Activated CD8-positive, alpha-beta T cell treated with anti-CD3 and anti-CD28 coated beads for 36 hours (primary cell): Measurements from ENCODE around the gene GAL3ST2. TPM values are rescaled to one million over a fixed set of nuclear protein-coding genes. Genes with fewer than 3 reads are reported as not detected.
"Not testable (repeated sequence)": the region's sequence is repeated elsewhere in the genome, so short reads cannot be mapped to it uniquely, and the experiment has no call there.

Experiments used
- ATAC-seq: fragments of 200-7000 bp; cut with Tn5 transposase; one replicate; pipeline ENCODE4 v1.10.0; 2021; ENCODE audit warnings: mild to moderate bottlenecking, moderate library complexity
- CTCF ChIA-PET: fragments of 350-600 bp; sonication (Branson Sonifier 250); formaldehyde crosslinking; loops from one replicate; lab custom pipeline; 2021; ENCODE audit warnings: antibody characterized with exemption; lab: Charles Lee
- POLR2A ChIA-PET: fragments of 350-600 bp; sonication (Branson Sonifier 250); formaldehyde crosslinking; loops from one replicate; lab custom pipeline; 2021; ENCODE audit warnings: antibody characterized with exemption; lab: Charles Lee
- DNase-seq: peaks from one replicate; pipeline ENCODE4 v3.0.0-alpha.2; 2020
- H3K27ac Mint-ChIP-seq: one replicate; pipeline ENCODE4 v1.8.0; 2021; ENCODE audit warnings: mild to moderate bottlenecking, mixed read lengths
- H3K27me3 Mint-ChIP-seq: one replicate; pipeline ENCODE4 v1.8.0; 2021; ENCODE audit warnings: mixed read lengths
- H3K36me3 Mint-ChIP-seq: one replicate; pipeline ENCODE4 v1.8.0; 2021; ENCODE audit warnings: low read depth, mixed read lengths
- H3K4me1 Mint-ChIP-seq: one replicate; pipeline ENCODE4 v1.8.0; 2021; ENCODE audit warnings: low read depth, mixed read lengths
- H3K4me3 Mint-ChIP-seq: one replicate; pipeline ENCODE4 v1.8.0; 2021; ENCODE audit warnings: mild to moderate bottlenecking, moderate library complexity, mixed read lengths
- H3K9me3 Mint-ChIP-seq: one replicate; pipeline ENCODE4 v1.8.0; 2021; ENCODE audit warnings: mixed read lengths
- intact Hi-C: fragments of 100-400 bp; cut with micrococcal nuclease; formaldehyde crosslinking; loops from one replicate; pipeline ENCODE4 v1.10.0; 2022
- total RNA-seq, 2 experiments: library from RNA; stranded (reverse); gene quantifications; one replicate each; pipeline ENCODE4 v1.2.3, GENCODE V29; 2021
- TF ChIP-seq, protein P1 (sequence below): fragments of 200-600 bp; IDR thresholded peaks from one replicate; pipeline ENCODE4 v1.8.0; 2022; ENCODE audit warnings: antibody characterized with exemption, mild to moderate bottlenecking

Gene GAL3ST2
- total RNA-seq, 2 experiments from 2014 or later, result 0.89 to 0.95 TPM

DNA sequence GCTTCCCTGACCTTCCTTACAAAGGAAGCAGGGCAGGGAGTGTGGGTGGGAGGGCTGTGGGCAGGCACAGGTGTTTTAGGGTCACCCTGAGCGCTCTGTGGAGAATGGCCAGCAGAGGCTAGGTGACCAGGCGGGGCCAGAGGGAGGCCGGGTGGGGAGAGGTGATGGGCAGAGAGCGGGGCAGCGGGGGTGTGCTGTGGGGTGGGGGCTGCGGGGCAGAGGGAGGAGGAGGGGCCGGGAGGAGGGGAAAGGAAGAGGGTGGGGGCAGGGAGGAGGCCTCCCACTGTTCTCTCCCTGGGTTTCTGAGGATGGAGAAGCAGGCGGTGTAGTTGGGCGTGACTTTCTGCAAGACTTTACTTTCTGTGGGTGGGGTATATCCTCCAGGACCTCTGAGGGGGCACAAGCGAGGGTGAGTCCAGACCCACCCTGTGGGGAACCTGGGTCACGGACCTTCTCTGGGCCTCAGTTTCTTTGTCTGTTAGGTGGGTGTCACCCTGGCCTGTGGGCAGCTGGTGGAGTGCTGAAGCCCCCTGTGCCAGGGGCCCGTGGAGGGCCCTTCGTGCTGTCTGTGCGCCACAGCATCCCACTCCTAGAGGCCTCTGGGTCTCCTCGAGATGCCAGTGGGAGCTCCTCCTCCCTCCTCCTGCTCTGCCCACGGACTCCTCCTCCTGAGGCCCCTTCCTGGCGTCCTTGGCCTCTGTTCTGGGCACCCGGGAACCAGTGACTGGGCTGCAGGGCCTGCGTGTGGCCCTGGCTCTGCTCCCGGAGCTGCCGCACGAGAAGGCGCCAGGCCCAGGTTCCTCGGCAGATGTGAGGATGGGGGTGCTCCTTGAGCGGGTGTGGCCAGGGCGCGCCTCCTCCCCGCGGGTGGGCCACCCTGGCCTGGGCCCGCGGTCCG, 26.0 kb downstream of the GAL3ST2 start:
- no peak overlapping the region for H3K27ac Mint-ChIP-seq

DNA sequence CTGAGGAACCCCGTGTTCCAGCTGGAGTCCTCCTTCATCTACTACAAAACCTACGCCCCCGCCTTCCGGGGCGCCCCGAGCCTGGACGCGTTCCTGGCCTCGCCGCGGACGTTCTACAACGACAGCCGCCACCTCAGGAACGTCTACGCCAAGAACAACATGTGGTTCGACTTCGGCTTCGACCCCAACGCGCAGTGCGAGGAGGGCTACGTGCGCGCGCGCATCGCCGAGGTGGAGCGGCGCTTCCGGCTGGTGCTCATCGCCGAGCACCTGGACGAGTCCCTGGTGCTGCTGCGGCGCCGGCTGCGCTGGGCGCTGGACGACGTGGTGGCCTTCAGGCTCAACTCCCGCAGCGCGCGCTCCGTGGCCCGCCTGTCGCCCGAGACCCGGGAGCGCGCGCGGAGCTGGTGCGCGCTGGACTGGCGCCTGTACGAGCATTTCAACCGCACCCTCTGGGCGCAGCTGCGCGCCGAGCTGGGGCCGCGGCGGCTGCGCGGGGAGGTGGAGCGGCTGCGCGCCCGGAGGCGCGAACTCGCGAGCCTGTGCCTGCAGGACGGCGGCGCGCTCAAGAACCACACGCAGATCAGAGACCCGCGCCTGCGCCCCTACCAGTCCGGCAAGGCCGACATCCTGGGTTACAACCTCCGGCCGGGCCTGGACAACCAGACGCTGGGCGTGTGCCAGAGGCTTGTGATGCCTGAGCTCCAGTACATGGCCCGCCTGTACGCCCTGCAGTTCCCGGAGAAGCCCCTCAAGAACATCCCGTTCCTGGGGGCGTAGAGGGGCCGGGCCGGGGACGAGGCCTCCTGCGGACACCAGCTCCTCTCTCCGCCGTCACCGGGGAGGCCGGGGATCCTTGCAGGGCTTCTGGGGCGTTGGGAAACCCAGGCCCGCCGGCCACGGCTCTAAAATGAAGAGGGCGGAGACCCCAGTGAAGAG, 27.0 kb downstream of the GAL3ST2 start:
- DNase-seq (peak; percentile 76), ATAC-seq (peak; percentile 80)
- H3K27ac Mint-ChIP-seq, result peak overlapping the region; percentile 77
- no peaks in the 10 kb centered on the region for H3K36me3 Mint-ChIP-seq
- CTCF ChIA-PET, result interaction anchor here (1.3 to 2.0 kb wide), 5 partner anchors 32 to 80 kb away, joined by 3 to 10 read pairs (median 5); partner anchors contain the start of gene RTP5
- peaks cover 10% of the 10 kb centered on the region for H3K4me1 Mint-ChIP-seq
- TF ChIP-seq, protein P1, sequence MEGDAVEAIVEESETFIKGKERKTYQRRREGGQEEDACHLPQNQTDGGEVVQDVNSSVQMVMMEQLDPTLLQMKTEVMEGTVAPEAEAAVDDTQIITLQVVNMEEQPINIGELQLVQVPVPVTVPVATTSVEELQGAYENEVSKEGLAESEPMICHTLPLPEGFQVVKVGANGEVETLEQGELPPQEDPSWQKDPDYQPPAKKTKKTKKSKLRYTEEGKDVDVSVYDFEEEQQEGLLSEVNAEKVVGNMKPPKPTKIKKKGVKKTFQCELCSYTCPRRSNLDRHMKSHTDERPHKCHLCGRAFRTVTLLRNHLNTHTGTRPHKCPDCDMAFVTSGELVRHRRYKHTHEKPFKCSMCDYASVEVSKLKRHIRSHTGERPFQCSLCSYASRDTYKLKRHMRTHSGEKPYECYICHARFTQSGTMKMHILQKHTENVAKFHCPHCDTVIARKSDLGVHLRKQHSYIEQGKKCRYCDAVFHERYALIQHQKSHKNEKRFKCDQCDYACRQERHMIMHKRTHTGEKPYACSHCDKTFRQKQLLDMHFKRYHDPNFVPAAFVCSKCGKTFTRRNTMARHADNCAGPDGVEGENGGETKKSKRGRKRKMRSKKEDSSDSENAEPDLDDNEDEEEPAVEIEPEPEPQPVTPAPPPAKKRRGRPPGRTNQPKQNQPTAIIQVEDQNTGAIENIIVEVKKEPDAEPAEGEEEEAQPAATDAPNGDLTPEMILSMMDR, result no peak
- peak overlapping the region; percentile 70 for H3K4me3 Mint-ChIP-seq
- no peaks in the 10 kb centered on the region for H3K9me3 Mint-ChIP-seq
- intact Hi-C loops, result no loop called here
- POLR2A ChIA-PET, result interaction anchor here (0.6 to 2.6 kb wide), 9 partner anchors 9 to 69 kb away, joined by 3 to 12 read pairs (median 3); partner anchors contain the start of genes D2HGDH and PDCD1
- peaks cover 3% of the 10 kb centered on the region for H3K27me3 Mint-ChIP-seq

More for the DNA sequence above, 26.0 kb downstream of the GAL3ST2 start:
- DNase-seq (no peak), ATAC-seq (no peak)
- ChIA-PET CTCF (interaction anchor here (1.7 to 2.0 kb wide), 3 partner anchors 33 to 66 kb away, joined by 4 to 10 read pairs (median 5); partner anchors contain the start of gene RTP5), POLR2A (interaction anchor here (1.3 to 2.6 kb wide), 4 partner anchors 8 to 57 kb away, joined by 3 to 12 read pairs (median 8); partner anchors contain the start of gene PDCD1)
- Mint-ChIP-seq H3K4me1 (peaks cover 10% of the 10 kb centered on the region), H3K27me3 (peaks cover 3% of the 10 kb centered on the region), H3K4me3 (no peak overlapping the region), H3K9me3 (no peaks in the 10 kb centered on the region), H3K36me3 (no peaks in the 10 kb centered on the region)
- TF ChIP-seq, protein P1, result no peak
- intact Hi-C loops, result no loop called here

DNA sequence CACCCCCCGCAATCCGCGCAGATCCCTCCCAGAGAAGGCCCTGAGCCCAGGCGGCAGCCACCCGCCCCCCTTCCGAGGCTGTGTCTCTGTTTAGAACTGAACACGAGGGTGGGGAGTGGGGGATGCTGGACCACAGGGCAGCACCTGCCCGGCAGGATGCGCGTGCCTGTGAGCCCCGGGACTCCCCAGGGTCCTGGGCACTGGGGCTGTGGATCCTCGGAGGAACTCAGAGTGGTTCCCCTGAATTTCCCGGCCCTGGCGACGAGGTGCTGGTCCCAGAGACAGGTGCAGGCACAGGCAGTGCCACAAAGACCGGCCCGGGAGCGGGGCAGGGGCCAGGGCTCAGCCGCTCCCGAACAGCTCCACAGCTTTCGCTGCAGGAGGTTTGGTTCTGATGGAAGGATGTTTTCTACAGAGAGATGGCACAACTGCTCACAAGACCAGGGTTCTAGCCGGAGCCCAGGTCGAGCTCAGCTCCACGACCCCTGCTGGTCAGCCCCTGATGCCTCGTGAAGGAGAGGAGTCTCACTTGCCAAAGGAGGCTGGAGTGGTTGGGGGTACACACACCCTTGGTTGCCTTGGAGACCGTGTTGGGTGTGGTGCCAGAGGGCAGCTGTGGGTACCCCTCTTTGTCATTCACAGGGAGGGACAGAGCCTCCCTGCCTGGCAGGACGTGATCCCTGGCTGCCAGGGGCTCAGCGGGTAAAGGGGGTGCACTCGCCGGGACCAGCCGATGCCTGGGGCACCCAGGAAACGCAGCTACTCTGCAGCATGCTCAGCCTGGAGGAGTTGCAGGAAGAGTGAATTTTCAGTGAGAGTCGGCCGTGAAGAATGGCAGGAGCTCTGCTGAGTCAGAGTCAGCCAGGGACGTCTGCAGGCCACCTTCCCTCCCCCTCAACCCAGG, 28.0 kb downstream of the GAL3ST2 start:
- no peak overlapping the region for H3K27ac Mint-ChIP-seq
- ChIA-PET POLR2A (interaction anchor here (0.6 to 2.6 kb wide), 7 partner anchors 16 to 70 kb away, joined by 3 to 12 read pairs (median 3); partner anchors contain the start of genes D2HGDH and PDCD1), CTCF (interaction anchor here (1.3 to 2.0 kb wide), 5 partner anchors 31 to 80 kb away, joined by 3 to 10 read pairs (median 5); partner anchors contain the start of gene RTP5)
- H3K9me3 Mint-ChIP-seq, result no peaks in the 10 kb centered on the region
- intact Hi-C loops, result no loop called here
- peak; percentile 36 for ATAC-seq
- peaks cover 3% of the 10 kb centered on the region for H3K27me3 Mint-ChIP-seq
- peak overlapping the region; percentile 70 for H3K4me3 Mint-ChIP-seq
- no peaks in the 10 kb centered on the region for H3K36me3 Mint-ChIP-seq
- DNase-seq, result peak; percentile 57
- peaks cover 10% of the 10 kb centered on the region for H3K4me1 Mint-ChIP-seq
- TF ChIP-seq, protein P1, result peak; percentile 19

DNA sequence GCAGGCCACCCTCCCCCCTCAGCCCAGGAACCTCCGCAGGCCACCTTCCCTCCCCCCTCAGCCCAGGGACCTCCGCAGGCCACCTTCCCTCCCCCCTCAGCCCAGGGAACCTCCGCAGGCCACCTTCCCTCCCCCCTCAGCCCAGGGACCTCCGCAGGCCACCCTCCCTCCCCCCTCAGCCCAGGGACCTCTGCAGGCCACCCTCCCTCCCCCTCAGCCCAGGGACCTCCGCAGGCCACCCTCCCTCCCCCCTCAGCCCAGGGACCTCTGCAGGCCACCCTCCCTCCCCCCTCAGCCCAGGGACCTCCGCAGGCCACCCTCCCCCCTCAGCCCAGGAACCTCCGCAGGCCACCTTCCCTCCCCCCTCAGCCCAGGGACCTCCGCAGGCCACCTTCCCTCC, 29.6 kb downstream of the GAL3ST2 start:
- H3K27ac Mint-ChIP-seq, H3K9me3 Mint-ChIP-seq, CTCF ChIA-PET, H3K27me3 Mint-ChIP-seq, ATAC-seq, DNase-seq, POLR2A ChIA-PET, H3K36me3 Mint-ChIP-seq, H3K4me3 Mint-ChIP-seq, intact Hi-C loops: not testable (repeated sequence)
- H3K4me1 Mint-ChIP-seq, result peaks cover 10% of the 10 kb centered on the region
